ENCODE data around the gene OAF.

GRCh38 chr11:120200677-120201076, 10.2 kb upstream of the OAF start:
- TF ChIP-seq CTCF (conservative IDR thresholded peaks at IDR 0.05; ENCODE audit: low read depth in 2 of 2) (no peak), JUNB (IDR thresholded peaks at IDR 0.05; ENCODE audit: unreplicated experiment) (no peak), CREB1 (CRISPR knock-in tag; IDR thresholded peaks at IDR 0.05; ENCODE audit: low read depth) (no peak), POLR2AphosphoS5 (IDR thresholded peaks at IDR 0.05; ENCODE audit: low read depth) (no peak), EZH2 (IDR thresholded peaks at IDR 0.05; ENCODE audit: low read depth, unreplicated experiment) (no peak)

Measured in GM23338 (cell line).